Measurements from ENCODE around the gene LUZP2.

The LUZP2 gene

GRCh38 chr11:24594401-24594800 lies 97.5 kb downstream of the LUZP2 start:
- no peak for DNase-seq (ENCODE audit: low read depth)
- no peak for TF ChIP-seq CTCF (conservative IDR thresholded peaks at IDR 0.05; ENCODE audit: low read depth, low read length)
- H3K4me3 ChIP-seq (ENCODE audit: low read depth, low read length), result no peak overlapping the region

GRCh38 chr11:24598641-24599040 lies 101.8 kb downstream of the LUZP2 start:
- TF ChIP-seq CTCF (conservative IDR thresholded peaks at IDR 0.05; ENCODE audit: low read depth, low read length), result no peak
- no peak for DNase-seq (ENCODE audit: low read depth)
- H3K4me3 ChIP-seq (ENCODE audit: low read depth, low read length), result no peak overlapping the region

- H3K4me3 ChIP-seq (ENCODE audit: low read depth, low read length), result no peak overlapping the region
- DNase-seq (ENCODE audit: low read depth), result no peak
- no peak for TF ChIP-seq CTCF (conservative IDR thresholded peaks at IDR 0.05; ENCODE audit: low read depth, low read length)
Observed at GRCh38 chr11:24609192-24610119, 112.6 kb downstream of the LUZP2 start.

- TF ChIP-seq CTCF (conservative IDR thresholded peaks at IDR 0.05; ENCODE audit: low read depth, low read length), result no peak
- no peak for DNase-seq (ENCODE audit: low read depth)
- H3K4me3 ChIP-seq (ENCODE audit: low read depth, low read length), result no peak overlapping the region
Observed at GRCh38 chr11:24615451-24616160, 118.8 kb downstream of the LUZP2 start.

GRCh38 chr11:24617856-24618255 lies 121.0 kb downstream of the LUZP2 start:
- H3K4me3 ChIP-seq (ENCODE audit: low read depth, low read length), result no peak overlapping the region
- DNase-seq (ENCODE audit: low read depth), result peak; percentile 24
- TF ChIP-seq CTCF (conservative IDR thresholded peaks at IDR 0.05; ENCODE audit: low read depth, low read length), result peak; percentile 39

- no peak overlapping the region for H3K4me3 ChIP-seq (ENCODE audit: low read depth, low read length)
- no peak for DNase-seq (ENCODE audit: low read depth)
- no peak for TF ChIP-seq CTCF (conservative IDR thresholded peaks at IDR 0.05; ENCODE audit: low read depth, low read length)
Observed at GRCh38 chr11:24619900-24620299, 123.0 kb downstream of the LUZP2 start.
